GM21526 (cell line): Measurements from ENCODE around the gene CLDN2.
"Not testable (repeated sequence)": the region's sequence is repeated elsewhere in the genome, so short reads cannot be mapped to it uniquely, and the experiment has no call there.

Experiments used
- ATAC-seq: cut with Tn5 transposase; IDR thresholded peaks from one replicate; pipeline ENCODE4 v1.9.1; 2021; ENCODE audit warnings: moderate library complexity; ENCODE audit not compliant: unreplicated experiment, low FRiP score

The CLDN2 gene

GRCh38 chrX:106955004-106955772 lies 35.0 kb downstream of the CLDN2 start:
- no peak for ATAC-seq

GRCh38 chrX:106957856-106958255 lies 37.7 kb downstream of the CLDN2 start:
- no peak for ATAC-seq

- ATAC-seq: no peak
Measured at GRCh38 chrX:106959901-106960300, 39.7 kb downstream of the CLDN2 start.

GRCh38 chrX:106963111-106963510 lies 42.9 kb downstream of the CLDN2 start:
- no peak for ATAC-seq

- no peak for ATAC-seq
Measured at GRCh38 chrX:106964290-106964689, 44.1 kb downstream of the CLDN2 start.

GRCh38 chrX:106966547-106966946 lies 46.3 kb downstream of the CLDN2 start:
- ATAC-seq: not testable (repeated sequence)

- ATAC-seq: no peak
Measured at GRCh38 chrX:106972896-106973295, 52.7 kb downstream of the CLDN2 start.

- ATAC-seq: no peak
Measured at GRCh38 chrX:106973433-106974149, 53.4 kb downstream of the CLDN2 start.

GRCh38 chrX:106976416-106976815 lies 56.2 kb downstream of the CLDN2 start:
- no peak for ATAC-seq
